A172 (cell line): ENCODE data around the gene HOXA11. TPM values are rescaled to one million over a fixed set of nuclear protein-coding genes. Genes with fewer than 3 reads are reported as not detected.

Experiments used
- DNase-seq: peaks from one replicate; pipeline ENCODE4 v3.0.0-alpha.2; 2015; ENCODE audit warnings: low spot score
- total RNA-seq: library from RNA; depleted of rRNA; stranded (reverse); fragments of >200 nt; shearing (Covaris generic); gene quantifications from 2 replicates; pipeline ENCODE4 v1.2.3, GENCODE V29; 2014

The HOXA11 gene
- total RNA-seq, 1 experiment from 2014 or later: 1.2 TPM

DNA sequence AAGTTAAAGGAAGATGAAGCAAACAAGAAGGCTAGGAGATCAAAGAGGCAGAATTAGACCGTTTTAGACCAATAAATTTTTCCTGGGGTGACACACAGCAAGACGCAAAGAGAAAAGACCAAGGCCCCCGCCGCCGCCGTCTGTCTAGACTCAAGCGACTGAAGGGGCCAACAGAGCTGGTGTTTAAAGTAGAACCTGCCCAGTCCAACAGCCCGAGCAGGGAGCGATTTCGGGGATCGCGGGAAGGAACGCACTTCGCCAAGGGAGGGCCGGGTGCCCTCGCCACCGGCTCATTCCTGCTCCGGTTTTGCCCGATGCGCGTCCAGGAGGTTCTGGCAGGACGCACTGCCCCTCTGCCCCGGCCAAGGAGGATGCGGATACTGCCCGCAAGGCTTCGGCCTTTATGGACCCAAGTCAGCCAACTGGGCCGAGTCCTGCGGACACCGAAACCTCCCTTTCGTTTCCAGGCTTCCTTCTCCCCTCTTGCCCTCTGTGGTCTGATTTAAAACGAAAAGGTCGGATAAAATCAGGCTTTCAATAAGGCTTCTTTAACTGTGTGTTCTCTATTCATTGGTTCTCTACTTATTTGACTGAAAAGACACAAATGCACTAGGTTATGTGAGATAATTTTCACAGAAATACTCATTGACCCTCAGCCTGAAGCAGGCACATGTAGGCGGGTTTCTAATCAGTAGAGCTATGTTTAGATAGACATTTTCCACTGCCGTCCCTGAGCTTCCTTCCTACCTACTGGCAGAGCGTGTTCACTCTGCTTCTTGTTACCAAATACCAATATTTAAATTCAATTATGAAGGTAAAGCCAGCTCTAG lies 26.4 kb downstream of the HOXA11 start:
- no peak for DNase-seq

- DNase-seq: no peak
Observed at GRCh38 chr7:27157702-27158431, 27.2 kb downstream of the HOXA11 start.

DNA sequence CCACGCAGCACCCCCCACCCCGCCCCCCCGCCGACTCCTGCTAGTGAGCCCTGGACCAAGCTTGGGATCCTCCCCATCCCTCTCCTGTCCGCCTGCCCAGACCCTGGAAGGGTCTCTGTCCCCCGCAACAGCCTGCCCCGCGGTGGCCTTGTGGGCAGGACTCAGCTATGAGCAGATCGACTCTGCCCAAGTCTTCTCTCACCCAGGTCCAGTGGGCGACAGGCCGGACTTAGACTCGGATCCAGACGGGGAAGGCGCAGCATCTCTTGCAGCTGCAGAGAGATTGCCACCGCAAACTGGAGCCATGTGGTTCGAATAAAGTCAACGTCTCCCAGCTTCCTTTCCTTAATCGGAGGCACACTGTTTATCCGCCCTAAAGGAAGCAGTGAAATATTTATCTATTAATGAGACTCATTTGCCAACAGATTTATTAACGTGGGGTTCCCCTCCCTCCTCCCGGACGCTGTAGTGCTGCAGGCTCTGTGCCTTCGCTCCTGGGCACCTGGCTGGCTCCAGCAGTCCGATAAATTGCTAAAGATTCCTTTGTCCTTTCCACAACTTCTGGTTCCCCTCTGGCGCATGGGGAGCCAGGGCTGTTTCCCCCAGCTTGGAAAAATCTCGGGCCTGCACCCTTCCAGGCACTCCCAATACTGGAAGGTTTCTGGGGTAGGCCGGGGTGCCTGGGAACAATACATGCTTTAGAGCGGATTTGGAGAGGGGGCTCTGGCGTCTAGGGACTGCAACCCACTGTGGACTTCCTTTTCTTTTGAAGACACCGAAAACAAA lies 27.9 kb downstream of the HOXA11 start:
- no peak for DNase-seq

DNA sequence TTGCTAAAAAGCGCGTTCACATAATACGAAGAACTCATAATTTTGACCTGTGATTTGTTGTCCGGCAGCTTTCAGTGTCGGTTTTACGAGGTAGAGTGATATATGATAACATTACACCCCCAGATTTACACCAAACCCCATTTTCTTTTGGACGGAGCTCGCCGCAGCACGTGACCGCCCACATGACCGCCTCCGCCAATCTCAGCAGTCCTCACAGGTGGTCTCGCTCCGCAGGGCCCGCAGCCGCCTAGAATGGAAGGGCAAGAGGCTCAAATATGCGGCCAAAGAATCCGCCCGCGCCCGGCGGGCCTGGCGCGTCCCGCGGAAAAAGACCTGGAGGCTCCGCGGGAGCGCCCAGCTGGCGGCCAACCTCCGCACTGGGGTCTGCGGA lies 28.5 kb downstream of the HOXA11 start, which contains the start of gene HOXA7:
HOXA7 (minus strand) TSS at position 168 of the 391 bp plus-strand sequence; CDS start at position 38, 130 bp downstream.
- no peak for DNase-seq

DNA sequence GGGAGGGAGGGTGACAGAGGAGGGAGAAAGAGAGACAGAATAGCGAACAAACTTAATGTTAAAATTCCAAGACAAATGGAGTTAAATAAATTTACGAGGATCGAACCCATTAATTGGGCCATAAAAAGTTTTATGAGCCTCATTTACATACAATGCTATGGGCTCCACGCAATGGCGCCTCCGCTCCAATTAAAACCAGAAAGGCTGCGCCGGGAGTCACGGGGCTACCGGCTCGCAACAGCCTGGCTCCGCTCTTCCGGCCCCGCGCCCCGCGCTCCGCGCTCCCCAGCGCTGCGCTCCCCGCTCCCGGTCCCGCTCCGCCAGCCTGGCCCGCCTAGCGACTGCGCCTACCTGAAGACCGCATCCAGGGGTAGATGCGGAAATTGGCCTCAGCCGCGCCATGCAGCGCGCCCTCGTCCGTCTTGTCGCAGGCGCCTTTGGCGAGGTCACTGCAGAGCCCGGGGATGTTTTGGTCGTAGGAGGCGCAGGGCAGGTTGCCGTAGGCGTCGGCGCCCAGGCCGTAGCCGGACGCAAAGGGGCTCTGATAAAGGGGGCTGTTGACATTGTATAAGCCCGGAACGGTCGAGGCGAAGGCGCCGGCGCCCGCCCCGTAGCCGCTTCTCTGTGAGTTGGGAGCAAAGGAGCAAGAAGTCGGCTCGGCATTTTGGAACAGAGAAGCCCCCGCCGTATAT lies 29.1 kb downstream of the HOXA11 start:
- no peak for DNase-seq

GRCh38 chr7:27154901-27155815 lies 29.9 kb downstream of the HOXA11 start:
- DNase-seq: no peak

DNA sequence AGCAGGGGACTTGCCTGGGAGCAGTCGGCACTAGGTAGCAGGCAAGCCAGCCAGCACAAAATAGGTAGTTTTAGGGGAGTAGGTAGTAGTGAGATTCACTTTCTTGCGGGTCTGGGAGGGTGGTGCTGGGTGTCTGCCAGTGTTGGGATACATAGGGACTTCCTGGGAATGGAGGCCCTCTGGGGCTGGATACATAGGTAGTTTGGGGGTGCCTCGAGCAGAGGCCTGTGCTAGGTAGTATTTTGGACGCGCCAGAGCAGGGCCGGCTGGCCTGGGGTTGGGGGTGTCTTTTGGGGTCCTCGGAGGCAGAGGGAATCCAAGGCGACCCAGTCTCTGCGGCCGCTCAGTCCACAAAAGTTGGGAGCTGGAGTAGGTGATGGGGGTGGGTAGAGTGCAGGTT lies 30.7 kb downstream of the HOXA11 start:
- DNase-seq: no peak

DNA sequence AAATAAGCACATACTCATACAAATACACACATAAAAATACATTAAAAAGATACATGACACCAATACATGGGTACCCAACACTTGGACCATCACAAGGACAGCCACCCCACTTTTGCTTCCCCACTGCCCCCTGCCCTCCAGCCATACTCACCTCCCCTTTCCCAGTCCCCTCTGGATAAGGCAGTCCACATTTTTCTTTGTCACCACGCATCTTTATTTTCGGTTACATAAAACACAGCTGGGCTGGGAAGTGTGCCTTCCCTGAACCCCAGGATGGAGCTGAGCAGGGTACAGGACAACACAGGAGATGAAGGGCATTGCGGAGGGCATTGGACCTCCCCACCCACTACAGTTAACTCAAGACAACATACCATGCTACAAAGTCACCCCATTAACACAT lies 31.5 kb downstream of the HOXA11 start:
- no peak for DNase-seq

DNA sequence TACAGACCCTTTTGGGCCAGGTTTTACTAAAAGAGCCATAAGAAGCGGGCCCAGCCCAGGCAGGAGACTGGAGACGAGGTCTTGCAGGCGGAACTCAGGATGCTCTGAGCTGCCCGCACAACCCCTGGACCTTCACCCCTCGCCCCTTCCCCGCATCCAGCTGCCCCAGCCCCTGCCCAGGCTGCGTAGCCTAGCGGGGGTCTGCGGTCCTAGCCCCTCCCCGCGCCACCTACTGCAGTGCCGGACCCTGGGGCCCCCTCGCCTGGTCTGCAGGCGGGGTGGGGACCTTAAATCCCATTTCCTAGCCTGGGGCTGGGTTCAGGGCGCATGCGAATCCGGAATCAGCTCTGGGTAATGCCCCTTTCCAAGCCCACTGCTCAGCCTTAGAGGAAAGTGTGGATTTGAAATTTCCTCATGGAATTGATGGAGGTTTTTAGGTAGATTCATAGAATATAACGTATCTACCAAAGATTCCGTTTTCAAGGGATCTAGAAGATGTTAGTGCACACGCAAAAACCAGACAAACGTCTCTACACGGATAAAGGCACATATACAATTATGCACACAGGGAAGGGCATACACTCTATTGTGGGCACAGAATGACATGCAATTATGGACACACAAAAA lies 32.1 kb downstream of the HOXA11 start:
- DNase-seq: no peak

- no peak for DNase-seq
Observed at GRCh38 chr7:27151931-27152815, 32.9 kb downstream of the HOXA11 start, which contains the start of gene HOXA3. Gene HOXA3 (minus strand): TSS chr7:27152583. CDS start chr7:27110640, 41,943 bp downstream.

DNA sequence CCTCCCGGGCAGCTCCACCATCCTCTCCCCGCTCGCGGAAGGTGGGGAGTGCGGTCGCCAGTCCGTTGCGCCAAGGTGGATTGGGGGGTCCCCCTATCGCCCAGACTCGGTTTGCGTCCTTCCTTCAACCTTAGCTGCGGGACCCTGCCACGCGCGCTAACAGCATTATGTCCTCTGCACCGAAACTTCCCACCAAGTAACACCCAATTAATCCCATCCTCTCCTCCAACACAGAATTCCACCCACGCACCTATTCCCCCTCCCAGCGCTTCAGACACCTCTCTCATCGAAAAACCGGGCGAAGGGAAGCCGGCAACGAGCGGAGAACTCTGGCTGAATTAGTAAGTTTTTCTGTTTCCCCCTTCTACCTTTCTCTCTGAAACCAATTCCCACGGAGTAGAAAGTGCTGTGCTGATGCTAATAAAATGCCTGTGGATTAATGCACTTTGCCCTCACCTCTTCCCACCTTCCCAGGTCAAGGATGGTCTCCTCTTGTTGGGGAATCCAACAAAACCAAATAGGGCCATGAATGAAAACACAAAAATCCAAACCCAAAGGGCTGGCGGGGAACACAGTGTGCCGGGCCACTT lies 33.6 kb downstream of the HOXA11 start:
- DNase-seq: no peak

DNA sequence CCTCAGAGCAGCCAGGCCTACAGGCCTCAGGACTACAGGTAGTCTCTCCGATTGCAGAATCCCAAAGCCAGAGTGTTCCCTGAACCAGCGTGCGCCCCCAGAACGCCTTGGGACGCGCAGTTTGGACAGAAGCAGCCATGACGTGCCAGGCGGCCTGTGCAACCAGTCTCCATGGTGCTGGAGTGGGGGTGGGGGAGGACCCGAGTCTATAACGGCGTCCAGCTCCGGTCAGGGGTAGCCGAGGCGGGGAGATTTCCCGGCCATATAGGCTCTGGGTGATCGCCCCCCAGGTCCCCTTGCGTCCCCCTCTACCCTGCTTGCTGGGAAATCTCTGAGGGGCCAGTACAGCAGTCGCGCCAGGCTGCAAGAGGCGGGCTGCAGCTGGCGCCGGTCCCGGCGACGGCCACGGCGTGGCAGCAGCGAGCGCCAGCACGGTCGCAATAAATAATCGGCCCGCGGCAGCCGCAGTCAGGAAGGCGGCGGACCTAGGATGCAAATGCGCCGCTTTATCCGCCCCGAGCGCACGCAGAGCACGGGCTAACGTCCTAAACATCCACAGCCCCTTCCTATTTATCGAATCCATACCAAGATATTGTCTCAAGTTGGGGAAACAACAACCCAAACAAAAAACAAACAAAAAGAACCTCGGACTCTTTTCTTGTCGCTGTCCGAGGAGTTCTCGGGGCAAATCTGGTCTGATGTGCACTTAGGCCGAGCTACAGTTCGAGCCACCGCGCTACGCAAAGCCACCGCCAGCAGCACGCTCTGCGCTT lies 34.3 kb downstream of the HOXA11 start:
- DNase-seq: peak; percentile 48

GRCh38 chr7:27149842-27150567 lies 35.0 kb downstream of the HOXA11 start:
- no peak for DNase-seq

DNA sequence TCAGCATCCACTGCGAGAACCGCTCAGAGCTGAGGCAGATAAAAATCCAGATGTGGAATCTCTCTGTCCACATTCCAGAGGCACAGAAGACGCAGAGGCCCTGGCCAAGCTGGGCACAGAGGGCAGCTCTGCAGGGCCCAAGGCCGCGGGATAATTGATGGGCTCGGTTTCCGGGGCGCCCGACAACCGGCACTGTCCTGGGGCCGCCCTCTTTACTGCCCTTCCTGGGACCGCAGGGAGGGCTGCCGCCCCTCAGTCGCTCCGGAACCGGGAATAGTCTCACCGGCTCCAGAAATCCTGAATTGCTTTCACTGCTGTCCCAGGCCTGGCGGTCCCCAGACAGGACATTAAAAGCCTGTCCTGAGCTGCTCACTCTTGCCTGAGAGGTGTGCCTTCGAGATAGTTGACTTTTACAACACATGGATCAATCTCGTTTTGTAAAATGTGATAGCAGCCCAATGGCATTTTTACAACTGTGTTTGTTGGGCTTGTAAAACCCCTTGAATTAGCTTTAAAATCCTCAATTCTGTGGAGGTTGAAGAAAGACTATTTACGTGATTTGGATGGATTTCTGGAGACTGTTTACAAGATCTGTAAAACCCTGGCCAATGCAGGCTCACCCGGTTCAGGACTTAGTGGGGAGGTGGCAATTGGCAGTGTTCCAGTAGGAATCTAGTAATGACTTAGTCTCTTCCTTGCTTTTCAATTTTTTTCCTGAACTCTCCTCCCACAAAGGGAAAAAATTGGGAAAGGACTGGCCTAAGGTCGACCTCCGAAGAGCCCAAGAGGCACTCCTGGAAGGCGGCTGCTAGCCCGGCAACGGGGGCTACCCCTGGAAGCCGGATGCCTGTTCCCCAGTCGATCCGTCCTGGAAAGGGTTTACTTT lies 36.0 kb downstream of the HOXA11 start:
- DNase-seq: no peak

DNA sequence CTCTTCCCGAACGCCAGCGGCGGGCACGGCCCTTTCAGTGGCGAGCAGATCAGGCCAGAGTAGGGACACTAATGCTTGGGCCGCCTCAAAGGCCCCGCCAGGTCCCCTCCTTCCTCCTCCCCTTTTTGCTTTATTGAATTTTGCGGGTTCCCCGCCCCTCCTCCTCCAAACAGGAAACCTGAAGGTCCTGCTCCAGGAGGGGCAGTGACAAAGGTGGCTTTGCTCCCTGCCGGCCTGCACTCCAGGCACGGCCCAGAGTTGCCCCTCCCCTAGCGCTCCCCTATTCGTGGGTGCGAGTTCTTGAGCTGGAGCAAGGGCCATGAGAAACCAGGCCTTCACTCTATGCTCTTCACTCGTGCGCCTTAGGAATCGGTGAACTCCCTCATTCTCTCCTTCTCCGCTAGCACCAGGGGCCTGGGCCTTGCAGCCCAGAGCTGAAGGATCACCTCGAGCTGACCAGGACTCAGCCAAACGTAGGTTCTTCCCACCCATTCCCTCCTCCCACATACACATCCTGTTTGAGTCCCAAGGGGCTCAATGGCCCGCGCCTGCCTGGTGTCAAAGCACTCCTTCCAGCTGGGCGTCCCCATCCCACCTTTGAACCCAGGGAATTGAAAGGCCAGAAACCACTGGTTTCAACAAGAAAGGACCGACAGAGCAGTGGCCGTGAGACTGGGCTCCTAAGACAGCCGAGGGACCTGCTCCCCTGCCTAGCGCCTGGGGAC lies 36.8 kb downstream of the HOXA11 start:
- DNase-seq: no peak
